HPDE6-E6E7 (cell line): ENCODE results near the gene GHDC.
A peak's percentile ranks its signal among the peaks of the same experiment; 100 is the strongest.
"Not testable (repeated sequence)": the region's sequence is repeated elsewhere in the genome, so short reads cannot be mapped to it uniquely, and the experiment has no call there.

Source experiments
- DNase-seq: peaks from one replicate; pipeline ENCODE4 v3.0.0; 2011; ENCODE audit warnings: missing footprints; ENCODE audit errors: extremely low spot score

Gene GHDC

GRCh38 chr17:42193969-42194899 is at the start of gene GHDC:
TSS of gene GHDC (minus strand) at chr17:42194494. CDS start at chr17:42193581, 913 bp downstream.
- DNase-seq: peak; percentile 64

GRCh38 chr17:42243493-42243982 is 49.2 kb upstream of the GHDC start:
- DNase-seq: no peak

GRCh38 chr17:42241871-42242270 is 47.6 kb upstream of the GHDC start:
- DNase-seq: no peak

- DNase-seq: not testable (repeated sequence)
Observed at GRCh38 chr17:42240863-42241262, 46.6 kb upstream of the GHDC start.

- DNase-seq: no peak
Observed at GRCh38 chr17:42240201-42240600, 45.9 kb upstream of the GHDC start.

- not testable (repeated sequence) for DNase-seq
Observed at GRCh38 chr17:42239576-42239975, 45.3 kb upstream of the GHDC start.

- no peak for DNase-seq
Observed at GRCh38 chr17:42236760-42237159, 42.5 kb upstream of the GHDC start.

GRCh38 chr17:42233994-42234393 is 39.7 kb upstream of the GHDC start:
- DNase-seq: no peak

GRCh38 chr17:42233156-42233555 is 38.9 kb upstream of the GHDC start:
- DNase-seq: no peak

GRCh38 chr17:42230225-42230624 is 35.9 kb upstream of the GHDC start:
- DNase-seq: no peak

- no peak for DNase-seq
Observed at GRCh38 chr17:42227849-42228700, 33.8 kb upstream of the GHDC start.

GRCh38 chr17:42225646-42226045 is 31.4 kb upstream of the GHDC start:
- DNase-seq: no peak

- no peak for DNase-seq
Observed at GRCh38 chr17:42224651-42225050, 30.4 kb upstream of the GHDC start.

GRCh38 chr17:42221886-42222745 is 27.8 kb upstream of the GHDC start:
- DNase-seq: peak; percentile 16

GRCh38 chr17:42219280-42219679 is 25.0 kb upstream of the GHDC start:
- DNase-seq: not testable (repeated sequence)

GRCh38 chr17:42214156-42214555 is 19.9 kb upstream of the GHDC start:
- no peak for DNase-seq

- no peak for DNase-seq
Observed at GRCh38 chr17:42212382-42212781, 18.1 kb upstream of the GHDC start.

GRCh38 chr17:42211921-42212341 is 17.6 kb upstream of the GHDC start:
- DNase-seq: not testable (repeated sequence)

GRCh38 chr17:42210046-42210445 is 15.8 kb upstream of the GHDC start:
- no peak for DNase-seq

- not testable (repeated sequence) for DNase-seq
Observed at GRCh38 chr17:42206153-42206612, 11.9 kb upstream of the GHDC start.

GRCh38 chr17:42203354-42203753 is 9.1 kb upstream of the GHDC start:
- DNase-seq: no peak
